Dermis blood vessel endothelial cell (primary cell): Measurements from ENCODE around the gene NR2C2AP. TPM values are rescaled to one million over a fixed set of nuclear protein-coding genes. Genes with fewer than 3 reads are reported as not detected.
"Not testable (repeated sequence)": the region's sequence is repeated elsewhere in the genome, so short reads cannot be mapped to it uniquely, and the experiment has no call there.

Experiments
- DNase-seq: peaks from one replicate; pipeline ENCODE4 v3.0.0; 2010
- total RNA-seq: library from RNA; depleted of rRNA; stranded (reverse); fragments of >200 nt; gene quantifications from 2 replicates; pipeline ENCODE4 v1.2.3, GENCODE V29; 2014

Gene NR2C2AP
- total RNA-seq, 1 donor from 2014 or later: 18.7 TPM

DNA sequence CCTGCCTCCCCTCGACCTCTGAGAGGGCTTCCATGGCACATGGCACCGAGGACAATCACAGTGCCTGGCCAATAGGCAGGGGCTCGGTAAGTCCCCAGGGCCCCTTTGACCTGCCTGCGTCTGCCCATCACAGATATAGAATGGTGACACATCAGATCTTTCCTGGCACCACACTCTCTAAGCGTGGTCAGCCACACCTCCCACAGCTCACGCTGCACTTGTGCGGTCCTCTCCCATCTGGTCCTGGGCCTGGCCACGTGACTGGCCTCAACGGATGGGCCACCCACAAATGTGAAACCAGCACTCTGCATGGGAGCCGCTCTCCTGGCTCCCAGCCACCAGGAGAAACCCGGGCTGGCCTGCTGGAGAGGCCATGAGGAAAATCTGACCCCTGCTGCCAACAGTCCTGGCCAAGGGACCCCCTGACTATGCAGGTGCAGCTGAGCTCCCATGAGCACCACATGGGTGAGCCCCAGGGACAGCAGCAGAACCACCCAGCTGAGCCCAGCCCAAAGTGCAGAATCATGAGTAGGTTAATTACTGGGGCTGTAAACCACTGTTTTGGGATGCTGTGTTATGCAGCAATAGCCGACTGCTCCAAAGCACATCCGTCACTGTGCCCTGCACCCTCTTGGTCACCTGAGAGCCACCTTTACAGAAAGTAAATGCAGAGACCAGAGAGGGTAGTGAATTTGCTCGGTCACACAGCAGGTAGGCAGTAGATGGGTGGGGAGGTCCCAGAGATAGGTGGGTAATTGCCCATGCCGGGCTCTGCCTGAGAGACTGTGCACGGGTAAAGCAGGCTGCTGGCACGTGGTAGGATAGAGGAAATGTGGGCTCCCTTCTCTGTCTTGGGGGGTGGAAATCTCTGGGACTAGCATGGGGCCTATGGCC lies 23.4 kb downstream of the NR2C2AP start:
- no peak for DNase-seq

DNA sequence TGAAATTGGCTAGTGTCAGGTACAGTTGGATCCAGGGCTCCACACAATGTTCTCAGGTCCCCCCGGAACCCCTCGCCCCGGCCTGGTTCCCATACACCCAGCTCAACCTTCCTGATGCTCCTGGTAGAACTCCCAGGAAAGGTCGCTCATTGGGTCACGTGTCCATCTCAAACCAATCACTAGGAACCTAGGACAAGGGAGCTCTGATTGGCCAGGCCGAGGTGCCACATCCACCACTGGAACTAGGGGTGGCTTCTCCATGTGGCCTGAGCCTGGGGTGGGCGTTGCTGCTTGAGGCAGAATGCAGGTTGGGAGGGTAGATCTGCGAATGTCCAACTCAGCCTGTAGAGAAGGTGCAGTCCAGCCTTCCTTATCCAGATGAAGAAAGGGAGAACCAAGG lies 26.3 kb downstream of the NR2C2AP start:
- no peak for DNase-seq

DNA sequence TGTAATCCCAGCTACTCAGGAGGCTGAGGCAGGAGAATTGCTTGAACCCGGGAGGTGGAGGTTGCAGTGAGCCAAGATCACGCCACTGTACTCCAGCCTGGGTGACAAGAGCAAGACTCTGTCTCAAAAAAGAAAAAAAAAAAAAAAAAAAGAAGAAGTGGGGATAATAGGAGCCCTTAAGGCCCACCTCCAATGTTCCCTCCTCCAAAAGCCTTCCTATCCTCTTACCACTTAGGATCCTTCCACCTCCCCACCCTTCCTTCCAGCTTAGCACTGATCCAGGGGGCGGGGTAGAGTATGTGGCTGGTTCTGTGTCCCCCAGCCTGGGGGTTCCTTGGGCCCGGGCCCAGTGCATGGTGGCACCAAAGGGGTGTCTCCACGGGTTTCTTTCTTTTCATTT lies 30.0 kb downstream of the NR2C2AP start:
- DNase-seq: not testable (repeated sequence)

DNA sequence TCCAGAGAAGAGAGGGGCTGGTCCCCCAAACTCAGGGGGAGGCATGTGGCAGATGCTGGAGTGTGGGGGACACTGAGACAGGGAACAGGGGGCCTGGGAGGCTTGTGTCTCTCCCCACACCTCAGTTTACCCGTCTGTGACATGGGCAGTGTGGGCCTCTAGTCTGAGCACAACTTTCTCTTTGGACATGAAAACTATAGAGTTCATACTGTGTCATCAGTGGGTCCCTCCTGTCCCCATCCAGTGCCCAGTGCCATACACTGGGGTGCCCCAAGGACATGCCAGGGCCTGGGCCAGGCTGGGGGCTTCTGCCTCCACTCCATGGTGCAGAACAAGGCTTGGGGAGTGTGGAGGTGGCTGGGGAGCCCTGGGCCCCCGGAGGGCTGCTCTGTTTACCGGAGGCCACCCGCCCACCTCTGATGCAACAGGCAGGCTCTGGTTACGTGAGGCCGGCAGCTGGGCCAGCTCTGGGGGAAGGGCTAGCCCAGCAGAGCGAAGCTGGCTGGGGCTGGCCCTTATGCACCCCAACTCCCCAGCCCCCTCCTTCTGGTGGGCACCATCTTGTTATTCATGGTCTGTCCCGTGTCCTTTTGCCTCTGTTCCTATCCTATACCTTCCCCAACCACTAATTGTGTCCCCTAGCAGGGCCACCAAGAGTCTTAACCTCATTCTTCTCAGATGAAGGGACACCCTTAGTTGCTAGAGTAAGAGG lies 31.2 kb downstream of the NR2C2AP start:
- no peak for DNase-seq

DNA sequence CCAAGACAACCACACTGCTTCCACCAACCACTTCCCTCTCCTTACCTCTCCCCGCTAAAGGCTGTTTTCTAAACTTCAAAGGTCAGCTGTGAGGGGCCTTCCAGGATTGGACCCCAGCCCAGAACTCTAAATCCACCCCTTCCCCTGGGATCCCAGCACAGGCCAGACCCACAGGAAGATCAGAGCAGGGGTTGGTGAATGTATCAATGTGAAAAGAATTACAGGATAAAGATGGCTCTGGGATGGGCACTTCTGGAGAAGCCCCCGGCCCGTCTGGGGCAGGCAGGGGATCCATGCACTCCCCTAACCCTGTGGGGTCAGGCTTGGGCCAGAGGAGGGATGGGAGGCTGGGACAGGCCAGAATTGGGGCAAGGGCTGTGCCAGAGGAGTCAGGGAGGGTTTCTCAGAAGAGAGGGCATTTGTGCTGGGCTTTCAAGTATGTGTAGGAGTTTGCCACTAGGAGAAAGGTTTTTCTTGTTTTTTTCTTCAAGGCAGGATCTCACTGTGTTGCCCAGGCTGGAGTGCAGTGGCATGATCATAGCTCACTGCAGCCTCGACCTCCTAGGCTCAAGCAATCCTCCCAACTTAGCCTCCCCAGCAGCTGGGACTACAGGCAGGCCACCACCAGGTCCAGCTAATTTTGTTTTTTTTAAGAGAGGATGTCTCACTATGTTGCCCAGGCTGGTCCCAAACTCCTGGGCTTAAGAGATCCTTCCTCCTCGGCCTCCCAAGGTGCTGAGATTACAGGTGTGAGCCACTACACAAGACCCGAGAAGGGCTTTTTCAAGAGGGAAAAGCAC lies 32.1 kb downstream of the NR2C2AP start:
- no peak for DNase-seq

DNA sequence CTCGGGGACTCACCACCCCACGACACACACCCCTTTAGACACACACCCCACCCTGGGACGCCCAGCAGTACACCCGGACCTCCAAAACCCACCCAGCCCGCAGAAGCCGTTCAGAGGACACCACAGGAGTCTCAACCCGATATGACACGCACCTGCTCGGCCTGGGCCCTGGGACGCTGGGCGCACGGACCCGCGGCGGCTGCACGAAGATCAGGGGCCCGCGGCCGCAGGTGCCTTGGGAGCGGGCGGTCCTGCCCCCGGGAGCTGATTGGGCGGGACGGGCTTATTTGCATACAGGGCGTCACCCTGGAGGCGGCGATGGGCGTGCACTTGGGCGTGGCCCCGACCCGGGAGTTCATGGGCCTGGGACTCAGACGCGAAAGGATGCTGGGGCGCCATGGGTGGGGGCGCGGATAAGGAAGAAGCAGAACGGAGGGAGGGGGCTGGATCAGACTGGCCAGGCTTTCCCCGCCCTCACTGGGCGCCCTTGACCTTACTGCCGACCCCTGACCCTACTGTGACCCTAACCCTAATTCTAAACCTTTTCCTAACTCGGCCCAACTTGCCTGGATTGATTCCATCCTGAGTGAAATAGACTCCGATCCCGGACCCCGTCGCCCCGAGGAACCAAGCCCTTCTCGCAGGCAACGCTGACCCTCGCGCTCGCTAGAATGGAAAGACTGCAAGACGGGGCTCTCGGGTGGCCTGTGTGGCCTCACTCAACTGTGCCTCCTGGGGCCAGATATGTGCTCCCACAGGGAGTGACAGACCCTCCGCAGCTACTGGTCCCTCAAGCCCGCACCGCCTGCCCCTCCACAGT lies 33.0 kb downstream of the NR2C2AP start, which contains the start of gene MEF2B:
Gene MEF2B (minus strand): TSS at position 211 of the 820 bp plus-strand sequence. CDS start 19,528 bp downstream, outside the sequence.
- peak; percentile 77 for DNase-seq

DNA sequence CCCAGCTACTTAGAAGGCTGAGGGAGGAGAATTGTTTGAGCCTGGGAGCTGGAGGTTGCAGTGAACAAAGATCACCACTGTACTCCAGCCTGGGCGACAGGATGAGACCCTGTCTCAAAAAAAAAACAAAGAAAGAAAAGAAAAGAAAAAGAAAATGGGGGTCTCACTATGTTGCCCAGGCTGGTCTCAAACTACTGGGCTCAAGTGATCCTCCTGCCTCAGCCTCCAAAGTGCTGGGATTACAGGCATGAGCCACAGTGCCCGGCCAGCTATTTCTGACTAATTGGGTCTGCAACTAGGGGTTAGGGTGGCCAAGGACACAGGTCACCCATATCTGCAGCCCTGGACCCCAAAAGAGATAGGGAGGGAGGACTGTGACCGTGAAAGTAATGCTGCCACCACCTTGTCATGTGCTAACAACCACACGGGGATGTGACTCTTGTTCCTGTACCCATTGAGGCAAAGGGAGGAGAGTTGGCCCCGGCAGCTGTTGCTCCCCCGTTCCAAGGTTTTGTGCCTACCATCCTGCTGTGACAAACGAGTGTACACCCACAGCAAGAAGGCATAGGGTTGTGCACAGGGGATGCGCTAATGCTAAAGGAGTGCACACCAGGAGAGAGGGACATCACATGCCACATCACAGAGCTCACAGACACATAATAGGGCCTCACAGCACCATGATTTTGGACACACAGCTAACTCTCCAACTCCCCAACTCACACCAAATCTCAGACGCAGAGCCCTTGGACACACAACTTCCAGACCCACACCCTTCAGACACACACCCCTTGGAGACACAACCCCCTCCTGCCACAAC lies 33.8 kb downstream of the NR2C2AP start:
- DNase-seq: no peak

DNA sequence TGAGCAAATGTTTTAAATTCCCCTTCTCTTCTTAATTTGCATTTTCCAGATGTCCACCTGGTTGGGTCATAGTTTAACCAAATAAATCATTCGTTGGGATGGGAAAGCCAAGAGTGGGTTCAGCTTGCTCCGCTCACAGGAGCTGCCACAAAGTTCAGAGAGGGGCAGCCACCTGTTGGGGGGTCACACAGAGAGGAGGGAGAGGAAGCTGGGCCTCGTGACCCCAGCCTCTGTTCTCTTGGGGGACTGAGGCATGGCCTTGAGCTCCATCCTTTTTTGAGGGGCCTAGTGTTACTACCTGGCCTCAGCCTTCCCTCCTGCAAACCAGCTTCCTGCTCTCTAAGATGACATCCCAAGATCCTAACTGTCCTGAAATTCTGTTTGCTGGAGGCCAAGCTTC lies 35.6 kb downstream of the NR2C2AP start:
- no peak for DNase-seq

DNA sequence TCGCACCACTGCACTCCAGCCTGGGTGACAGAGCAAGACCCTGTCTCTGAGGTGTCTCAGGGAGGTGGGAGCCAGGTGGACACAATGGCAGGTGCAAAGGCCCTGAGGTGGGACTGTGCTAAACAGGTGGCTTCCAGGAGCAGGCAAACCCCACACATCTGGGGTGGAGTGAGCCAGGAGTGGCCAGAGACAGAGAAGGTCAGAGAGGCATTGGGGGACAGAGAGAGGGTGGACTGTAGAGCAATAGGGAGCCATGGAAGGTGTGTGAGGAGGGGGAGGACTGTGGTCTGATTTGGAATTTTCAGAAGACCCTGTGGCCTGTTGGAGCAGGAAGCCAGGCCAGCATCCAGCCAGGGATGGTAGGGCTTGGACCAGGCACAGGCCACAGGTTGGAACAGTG lies 37.8 kb downstream of the NR2C2AP start:
- no peak for DNase-seq

DNA sequence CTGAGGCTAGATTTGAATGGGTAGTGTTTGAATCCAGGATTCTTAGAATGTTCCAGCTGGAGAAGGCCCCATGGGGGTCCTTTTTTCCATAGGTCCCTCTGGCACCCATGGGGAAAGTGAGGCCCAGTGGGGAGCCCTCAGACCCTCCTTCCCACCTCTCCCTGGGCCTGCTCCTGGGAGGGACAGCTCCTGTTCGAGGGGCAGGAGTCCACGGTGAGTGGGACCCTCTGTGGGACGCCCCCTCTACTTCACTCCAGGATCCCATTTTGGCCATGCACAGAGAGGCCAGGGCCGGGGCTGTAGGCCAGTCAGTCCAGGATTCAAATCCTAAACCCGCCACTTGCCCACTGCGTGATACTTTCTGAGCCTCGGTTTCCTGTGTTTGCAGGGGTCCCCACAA lies 40.7 kb downstream of the NR2C2AP start:
- no peak for DNase-seq

DNA sequence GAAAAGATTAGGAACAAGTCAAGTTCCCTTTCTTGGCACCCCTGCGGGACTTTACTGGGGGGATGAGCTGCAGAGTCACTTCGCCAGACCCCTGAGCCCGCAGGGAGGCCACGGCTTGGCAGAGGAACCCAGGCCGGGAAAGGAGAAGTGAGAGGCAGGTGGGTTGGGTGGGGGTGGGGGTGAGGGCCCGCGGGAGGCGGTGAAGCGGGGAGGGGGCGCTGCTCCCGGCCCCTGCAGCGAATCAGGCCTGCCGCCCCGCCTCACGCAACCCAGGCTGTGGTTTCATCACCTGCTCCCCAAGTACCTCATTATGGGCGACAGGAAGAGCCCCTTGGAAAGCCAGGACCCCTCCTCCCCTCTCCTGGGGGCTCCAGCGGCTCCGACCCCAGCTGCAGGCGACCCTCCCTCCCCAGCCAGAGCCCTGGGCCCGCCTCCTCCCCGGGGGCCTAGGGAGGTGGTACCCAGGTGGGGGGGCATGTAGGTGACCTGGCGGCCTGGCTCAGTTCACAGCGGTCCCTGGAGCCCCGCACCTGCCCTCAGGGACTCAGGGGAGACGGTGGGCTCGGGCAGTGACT lies 42.7 kb downstream of the NR2C2AP start:
- DNase-seq: no peak

DNA sequence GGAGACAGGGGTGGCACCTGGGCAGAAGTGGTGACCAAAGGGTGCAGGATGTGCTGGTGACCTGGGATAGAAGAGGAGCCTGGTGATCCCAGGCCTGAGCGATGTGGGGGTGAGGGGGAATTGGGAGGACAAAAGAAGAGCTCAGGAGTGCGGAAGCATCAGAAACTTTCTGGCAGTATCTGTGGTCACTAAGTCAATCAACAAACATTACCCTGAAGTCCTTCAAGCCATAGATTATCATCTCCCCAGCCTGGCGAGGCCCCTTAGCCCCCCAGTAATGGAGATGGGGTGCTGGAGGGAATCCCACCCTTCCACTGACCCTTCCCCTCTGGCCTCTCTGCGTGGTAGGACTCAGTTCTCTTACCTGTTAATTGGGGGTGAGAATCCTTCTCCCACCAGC lies 43.7 kb downstream of the NR2C2AP start:
- DNase-seq: no peak

DNA sequence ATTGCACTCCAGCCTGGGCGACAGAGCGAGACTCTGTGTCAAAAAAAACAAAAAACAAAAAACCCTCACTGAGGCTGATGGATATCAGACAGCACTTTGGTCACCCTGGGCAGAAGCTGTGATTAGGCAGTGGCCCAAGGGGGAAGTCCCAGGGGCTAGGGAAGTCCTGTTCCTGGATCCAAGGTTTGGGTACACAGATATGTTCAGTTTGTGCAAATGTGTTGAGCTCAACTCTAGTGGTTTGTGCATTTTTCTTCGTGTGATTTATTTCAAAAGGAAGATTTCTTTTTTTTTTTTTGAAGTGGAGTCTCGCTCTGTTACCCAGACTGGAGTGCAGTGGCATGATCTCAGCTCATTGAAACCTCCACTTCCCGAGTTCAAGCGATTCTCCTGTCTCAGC lies 45.4 kb downstream of the NR2C2AP start:
- DNase-seq: no peak

DNA sequence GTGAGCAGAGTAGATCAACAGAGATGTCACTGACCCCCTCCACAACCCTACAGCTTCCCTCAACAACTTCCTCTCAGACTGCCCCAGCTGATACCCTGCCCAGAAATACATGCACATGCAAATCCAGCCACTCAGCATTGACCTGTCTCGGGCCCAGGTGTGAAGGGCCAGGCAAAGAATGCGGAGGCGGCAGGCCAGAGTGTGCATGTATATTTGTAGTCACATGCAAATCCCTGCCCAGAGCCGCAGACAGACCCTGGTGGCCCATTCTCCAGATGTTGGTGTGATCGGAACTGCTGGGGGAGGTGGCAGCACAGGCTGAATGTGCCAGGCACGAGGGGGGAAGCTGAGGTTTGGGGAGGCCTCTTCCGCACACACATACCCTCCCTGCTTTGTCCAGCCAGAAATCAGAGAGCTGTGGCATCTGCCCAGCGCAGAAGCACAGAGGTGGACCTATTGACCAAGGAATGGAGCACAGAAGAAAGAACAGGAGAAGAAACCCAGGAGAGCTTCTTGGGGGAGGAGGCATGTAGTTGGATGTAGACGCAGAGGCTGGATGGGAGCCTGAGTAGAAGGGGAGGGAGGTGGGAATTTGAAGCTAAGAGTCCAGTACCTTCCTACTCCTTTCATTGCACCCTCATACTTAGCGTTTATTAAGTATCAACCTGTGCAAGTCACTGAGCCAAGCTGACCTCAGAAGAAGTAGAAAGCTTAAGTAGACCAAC lies 47.6 kb downstream of the NR2C2AP start:
- DNase-seq: no peak

DNA sequence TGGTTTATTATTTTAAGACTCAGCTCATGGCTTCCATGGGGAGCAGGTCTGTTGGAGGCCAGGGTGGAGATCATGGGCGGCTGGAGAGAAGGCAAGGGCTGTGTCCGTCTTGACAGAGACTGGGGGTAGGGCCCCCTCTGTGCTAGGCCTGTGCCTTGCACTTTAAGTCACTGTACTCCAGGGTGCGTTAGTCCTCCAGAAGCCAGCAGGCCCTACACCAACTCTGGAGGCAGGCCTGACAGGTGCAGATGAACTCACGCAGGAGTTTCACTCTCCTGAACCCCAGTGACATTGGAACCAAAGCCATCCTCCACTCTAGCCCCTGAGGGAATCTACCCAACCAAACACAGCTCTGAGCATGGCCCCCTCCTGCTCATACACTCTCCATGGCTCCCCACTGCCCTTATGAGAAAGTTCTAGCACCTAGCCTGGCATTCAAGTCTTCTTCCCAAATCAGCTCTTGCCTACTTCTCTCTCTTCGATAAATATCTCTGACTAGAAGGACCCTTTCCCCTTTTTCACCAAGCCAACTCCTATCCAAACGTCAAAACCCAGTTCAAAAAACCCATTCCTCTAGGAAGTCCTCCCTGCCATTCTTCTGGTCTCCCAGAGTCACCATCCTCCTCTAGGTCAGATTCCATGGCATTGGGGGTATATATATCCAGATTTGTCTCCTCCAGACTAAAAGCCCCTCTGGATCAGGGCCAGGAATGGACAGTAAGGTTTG lies 48.3 kb downstream of the NR2C2AP start:
- DNase-seq: no peak

DNA sequence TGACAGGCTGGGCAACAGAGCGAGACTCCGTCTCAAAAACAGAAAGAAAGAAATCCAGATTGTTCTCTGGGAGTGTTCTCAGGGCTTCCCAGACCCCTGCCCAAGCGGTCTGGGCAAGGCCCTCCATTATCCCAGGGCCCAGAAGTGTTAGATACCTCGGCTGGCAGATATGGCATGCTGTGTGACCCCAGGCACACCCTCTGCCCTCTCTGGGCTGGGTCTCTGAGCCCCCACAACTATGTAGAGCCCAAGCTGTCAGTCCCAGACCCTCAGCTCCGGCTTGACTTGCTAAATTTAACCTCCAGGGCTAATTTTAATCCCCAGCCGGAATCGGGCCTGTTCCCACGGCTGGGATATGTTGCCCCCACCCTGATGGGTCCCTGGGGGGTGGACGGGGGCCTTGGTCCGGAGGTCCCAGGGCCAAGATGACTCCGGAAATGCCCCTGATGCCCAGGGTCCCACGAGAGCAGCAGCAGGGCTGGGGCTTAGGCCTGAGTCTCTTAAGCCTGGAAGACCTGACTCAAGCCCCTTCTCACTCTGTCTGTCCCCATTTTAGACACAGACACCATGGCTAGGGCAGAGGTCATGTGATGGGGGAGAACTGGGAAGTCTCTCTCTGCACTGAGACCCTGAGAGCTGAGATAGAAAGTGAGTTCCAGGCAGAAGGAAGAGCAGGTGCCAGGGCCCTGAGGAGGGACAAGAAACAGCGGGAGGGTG lies 50.4 kb downstream of the NR2C2AP start:
- no peak for DNase-seq

DNA sequence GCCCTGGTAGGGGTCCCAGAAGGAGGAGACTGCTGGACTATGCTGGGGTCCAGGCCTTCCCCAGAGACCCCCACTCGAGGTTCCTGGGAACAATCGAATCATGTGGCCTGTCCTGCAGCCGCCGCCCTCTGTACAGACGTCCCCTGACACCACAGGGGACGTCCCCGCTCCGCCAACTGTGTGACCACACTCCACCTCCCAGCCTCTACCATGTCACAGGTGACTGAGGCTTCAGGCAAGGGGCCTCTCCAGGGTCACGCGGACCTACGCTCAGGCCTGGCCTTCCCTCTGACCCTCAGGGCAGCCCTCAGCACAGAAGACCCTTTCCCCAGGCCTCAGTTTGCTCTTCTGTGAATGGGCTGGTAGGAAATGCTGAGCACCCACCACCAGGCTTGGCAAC lies 51.8 kb downstream of the NR2C2AP start:
- DNase-seq: no peak
